SK-N-SH treated with all-trans-retinoic acid at 6 μM for 48 hours (cell line): ENCODE results near the gene BCR.

ENCODE experiments used
- ATAC-seq: fragments of 200-7000 bp; cut with Tn5 transposase; 3 replicates; pipeline ENCODE4 v1.9.1; 2020; ENCODE audit warnings: mild to moderate bottlenecking, moderate library complexity
- ARNTL ChIP-seq: fragments of 450-650 bp; formaldehyde crosslinking; IDR thresholded peaks from 2 replicates; pipeline ENCODE4 v1.5.0; 2020; ENCODE audit warnings: low read depth, mild to moderate bottlenecking, moderate library complexity, borderline replicate concordance
- BACH2 ChIP-seq: fragments of 250-450 bp; sonication (Bioruptor Pico); IDR thresholded peaks from 2 replicates; pipeline ENCODE4 v1.9.0; 2021; ENCODE audit warnings: mild to moderate bottlenecking, borderline replicate concordance
- CSDC2 ChIP-seq: fragments of 250-450 bp; sonication (Bioruptor Pico); IDR thresholded peaks from 2 replicates; pipeline ENCODE4 v1.5.0; 2020; ENCODE audit warnings: mild to moderate bottlenecking, moderate library complexity
- ESRRG ChIP-seq: fragments of 250-450 bp; sonication (Bioruptor Pico); IDR thresholded peaks from 2 replicates; pipeline ENCODE4 v1.6.1; 2021; ENCODE audit warnings: mild to moderate bottlenecking
- GLIS3 ChIP-seq: fragments of 250-450 bp; sonication (Bioruptor Pico); IDR thresholded peaks from 2 replicates; pipeline ENCODE4 v1.5.0; 2020; ENCODE audit warnings: mild to moderate bottlenecking, moderate library complexity
- ISL1 ChIP-seq: fragments of 250-450 bp; sonication (Bioruptor Pico); IDR thresholded peaks from 2 replicates; pipeline ENCODE4 v2.1.2; 2022; ENCODE audit warnings: mild to moderate bottlenecking, moderate library complexity
- OSR1 ChIP-seq: fragments of 250-450 bp; sonication (Bioruptor Pico); IDR thresholded peaks from 2 replicates; pipeline ENCODE4 v1.8.0; 2022; ENCODE audit warnings: moderate library complexity, mild to moderate bottlenecking, inconsistent platforms
- PPARA ChIP-seq: fragments of 250-450 bp; sonication (Bioruptor Pico); IDR thresholded peaks from 2 replicates; pipeline ENCODE4 v1.5.0; 2020; ENCODE audit warnings: mild to moderate bottlenecking, borderline replicate concordance
- RARB ChIP-seq: fragments of 250-450 bp; sonication (Bioruptor Pico); IDR thresholded peaks from 2 replicates; pipeline ENCODE4 v1.8.0; 2021; ENCODE audit warnings: mild to moderate bottlenecking, moderate library complexity
- TOX ChIP-seq: fragments of 250-450 bp; sonication (Bioruptor Pico); IDR thresholded peaks from 2 replicates; pipeline ENCODE4 v1.8.0; 2021; ENCODE audit warnings: mild to moderate bottlenecking, moderate library complexity, borderline replicate concordance
- ZC3H10 ChIP-seq: fragments of 250-450 bp; sonication (Bioruptor Pico); IDR thresholded peaks from 2 replicates; pipeline ENCODE4 v1.5.1; 2021; ENCODE audit warnings: mild to moderate bottlenecking, moderate library complexity
- ZFP3 ChIP-seq: fragments of 250-450 bp; sonication (Bioruptor Pico); IDR thresholded peaks from 2 replicates; pipeline ENCODE4 v1.5.0; 2020; ENCODE audit warnings: mild to moderate bottlenecking, moderate library complexity
- ZFP30 ChIP-seq: fragments of 450-650 bp; formaldehyde crosslinking; IDR thresholded peaks from 2 replicates; pipeline ENCODE4 v1.5.0; 2022; ENCODE audit warnings: mild to moderate bottlenecking, moderate library complexity
- ZNF565 ChIP-seq: fragments of 450-650 bp; formaldehyde crosslinking; conservative IDR thresholded peaks from 2 replicates; pipeline ENCODE4 v1.5.0; 2020; ENCODE audit warnings: low read depth, mild to moderate bottlenecking, moderate library complexity
- ZNF70 ChIP-seq: fragments of 450-650 bp; formaldehyde crosslinking; IDR thresholded peaks from 2 replicates; pipeline ENCODE4 v1.5.0; 2020; ENCODE audit warnings: mild to moderate bottlenecking, moderate library complexity
- ZNF8 ChIP-seq: fragments of 450-650 bp; formaldehyde crosslinking; IDR thresholded peaks from 2 replicates; pipeline ENCODE4 v1.5.0; 2020; ENCODE audit warnings: mild to moderate bottlenecking, moderate library complexity
- TF ChIP-seq, protein P1 (sequence below): fragments of 250-450 bp; sonication (Bioruptor Pico); IDR thresholded peaks from 2 replicates; pipeline ENCODE4 v1.5.0; 2020; ENCODE audit warnings: mild to moderate bottlenecking, moderate library complexity
- TF ChIP-seq, protein P2 (sequence below): fragments of 250-450 bp; sonication (Bioruptor Pico); IDR thresholded peaks from 2 replicates; pipeline ENCODE4 v1.8.0; 2021; ENCODE audit warnings: low read depth, mild to moderate bottlenecking, moderate library complexity, borderline replicate concordance
- TF ChIP-seq, protein P3 (sequence below): fragments of 250-450 bp; sonication (Bioruptor Pico); IDR thresholded peaks from 2 replicates; pipeline ENCODE4 v1.8.0; 2020; ENCODE audit warnings: mild to moderate bottlenecking, moderate library complexity, borderline replicate concordance
- TF ChIP-seq, protein P4 (sequence below): fragments of 250-450 bp; sonication (Bioruptor Pico); IDR thresholded peaks from 2 replicates; pipeline ENCODE4 v1.5.1; 2020; ENCODE audit warnings: low read depth, mild to moderate bottlenecking, moderate library complexity

BCR gene

DNA sequence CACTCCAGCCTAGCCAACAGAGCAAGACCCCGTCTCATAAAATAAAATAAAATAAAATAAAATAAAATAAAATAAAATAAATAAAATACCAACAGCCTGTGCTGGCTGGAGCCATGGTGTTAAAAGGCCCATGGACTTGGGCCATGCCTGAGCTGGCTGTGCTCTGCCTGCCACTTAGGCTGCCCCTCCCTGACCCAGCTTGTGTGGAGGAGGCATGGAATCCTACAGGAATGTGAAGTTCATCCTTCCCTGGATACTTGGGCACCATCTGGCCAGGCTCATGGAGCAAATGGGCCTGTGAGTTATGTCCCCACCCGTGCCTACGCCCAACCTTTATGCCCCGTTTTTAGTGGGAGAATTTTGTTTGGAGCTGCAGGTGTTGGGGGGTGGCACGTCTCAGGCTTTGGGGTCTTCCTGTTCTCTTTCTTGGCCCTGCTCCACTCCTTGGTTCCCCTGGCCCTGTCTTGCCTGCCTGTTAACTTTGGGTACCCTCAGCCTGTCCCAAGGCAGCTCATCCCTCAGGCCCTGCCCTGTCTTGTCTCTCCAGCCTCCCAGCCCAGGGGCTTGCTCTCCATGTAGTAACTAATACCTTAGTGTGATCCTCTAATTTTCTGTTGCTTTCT is 51.3 kb downstream of the BCR start:
- no peak for TF ChIP-seq ARNTL (CRISPR knock-in tag)
- TF ChIP-seq GLIS3 (CRISPR knock-in tag), result no peak
- TF ChIP-seq ZFP3, result no peak
- TF ChIP-seq, protein P1, sequence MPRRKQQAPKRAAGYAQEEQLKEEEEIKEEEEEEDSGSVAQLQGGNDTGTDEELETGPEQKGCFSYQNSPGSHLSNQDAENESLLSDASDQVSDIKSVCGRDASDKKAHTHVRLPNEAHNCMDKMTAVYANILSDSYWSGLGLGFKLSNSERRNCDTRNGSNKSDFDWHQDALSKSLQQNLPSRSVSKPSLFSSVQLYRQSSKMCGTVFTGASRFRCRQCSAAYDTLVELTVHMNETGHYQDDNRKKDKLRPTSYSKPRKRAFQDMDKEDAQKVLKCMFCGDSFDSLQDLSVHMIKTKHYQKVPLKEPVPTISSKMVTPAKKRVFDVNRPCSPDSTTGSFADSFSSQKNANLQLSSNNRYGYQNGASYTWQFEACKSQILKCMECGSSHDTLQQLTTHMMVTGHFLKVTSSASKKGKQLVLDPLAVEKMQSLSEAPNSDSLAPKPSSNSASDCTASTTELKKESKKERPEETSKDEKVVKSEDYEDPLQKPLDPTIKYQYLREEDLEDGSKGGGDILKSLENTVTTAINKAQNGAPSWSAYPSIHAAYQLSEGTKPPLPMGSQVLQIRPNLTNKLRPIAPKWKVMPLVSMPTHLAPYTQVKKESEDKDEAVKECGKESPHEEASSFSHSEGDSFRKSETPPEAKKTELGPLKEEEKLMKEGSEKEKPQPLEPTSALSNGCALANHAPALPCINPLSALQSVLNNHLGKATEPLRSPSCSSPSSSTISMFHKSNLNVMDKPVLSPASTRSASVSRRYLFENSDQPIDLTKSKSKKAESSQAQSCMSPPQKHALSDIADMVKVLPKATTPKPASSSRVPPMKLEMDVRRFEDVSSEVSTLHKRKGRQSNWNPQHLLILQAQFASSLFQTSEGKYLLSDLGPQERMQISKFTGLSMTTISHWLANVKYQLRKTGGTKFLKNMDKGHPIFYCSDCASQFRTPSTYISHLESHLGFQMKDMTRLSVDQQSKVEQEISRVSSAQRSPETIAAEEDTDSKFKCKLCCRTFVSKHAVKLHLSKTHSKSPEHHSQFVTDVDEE (CRISPR knock-in tag), result no peak
- no peak for TF ChIP-seq OSR1 (CRISPR knock-in tag)
- TF ChIP-seq PPARA (CRISPR knock-in tag), result no peak
- no peak for TF ChIP-seq ZNF8 (CRISPR knock-in tag)
- TF ChIP-seq, protein P2, sequence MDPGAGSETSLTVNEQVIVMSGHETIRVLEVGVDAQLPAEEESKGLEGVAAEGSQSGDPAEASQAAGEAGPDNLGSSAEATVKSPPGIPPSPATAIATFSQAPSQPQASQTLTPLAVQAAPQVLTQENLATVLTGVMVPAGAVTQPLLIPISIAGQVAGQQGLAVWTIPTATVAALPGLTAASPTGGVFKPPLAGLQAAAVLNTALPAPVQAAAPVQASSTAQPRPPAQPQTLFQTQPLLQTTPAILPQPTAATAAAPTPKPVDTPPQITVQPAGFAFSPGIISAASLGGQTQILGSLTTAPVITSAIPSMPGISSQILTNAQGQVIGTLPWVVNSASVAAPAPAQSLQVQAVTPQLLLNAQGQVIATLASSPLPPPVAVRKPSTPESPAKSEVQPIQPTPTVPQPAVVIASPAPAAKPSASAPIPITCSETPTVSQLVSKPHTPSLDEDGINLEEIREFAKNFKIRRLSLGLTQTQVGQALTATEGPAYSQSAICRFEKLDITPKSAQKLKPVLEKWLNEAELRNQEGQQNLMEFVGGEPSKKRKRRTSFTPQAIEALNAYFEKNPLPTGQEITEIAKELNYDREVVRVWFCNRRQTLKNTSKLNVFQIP (CRISPR knock-in tag), result no peak
- no peak for TF ChIP-seq BACH2
- no peak for TF ChIP-seq RARB (CRISPR knock-in tag)
- TF ChIP-seq, protein P3, sequence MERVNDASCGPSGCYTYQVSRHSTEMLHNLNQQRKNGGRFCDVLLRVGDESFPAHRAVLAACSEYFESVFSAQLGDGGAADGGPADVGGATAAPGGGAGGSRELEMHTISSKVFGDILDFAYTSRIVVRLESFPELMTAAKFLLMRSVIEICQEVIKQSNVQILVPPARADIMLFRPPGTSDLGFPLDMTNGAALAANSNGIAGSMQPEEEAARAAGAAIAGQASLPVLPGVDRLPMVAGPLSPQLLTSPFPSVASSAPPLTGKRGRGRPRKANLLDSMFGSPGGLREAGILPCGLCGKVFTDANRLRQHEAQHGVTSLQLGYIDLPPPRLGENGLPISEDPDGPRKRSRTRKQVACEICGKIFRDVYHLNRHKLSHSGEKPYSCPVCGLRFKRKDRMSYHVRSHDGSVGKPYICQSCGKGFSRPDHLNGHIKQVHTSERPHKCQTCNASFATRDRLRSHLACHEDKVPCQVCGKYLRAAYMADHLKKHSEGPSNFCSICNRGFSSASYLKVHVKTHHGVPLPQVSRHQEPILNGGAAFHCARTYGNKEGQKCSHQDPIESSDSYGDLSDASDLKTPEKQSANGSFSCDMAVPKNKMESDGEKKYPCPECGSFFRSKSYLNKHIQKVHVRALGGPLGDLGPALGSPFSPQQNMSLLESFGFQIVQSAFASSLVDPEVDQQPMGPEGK, result no peak
- TF ChIP-seq ZNF565 (CRISPR knock-in tag), result no peak
- peak; percentile 26; the same call in 1 of the 3 replicates for ATAC-seq

DNA sequence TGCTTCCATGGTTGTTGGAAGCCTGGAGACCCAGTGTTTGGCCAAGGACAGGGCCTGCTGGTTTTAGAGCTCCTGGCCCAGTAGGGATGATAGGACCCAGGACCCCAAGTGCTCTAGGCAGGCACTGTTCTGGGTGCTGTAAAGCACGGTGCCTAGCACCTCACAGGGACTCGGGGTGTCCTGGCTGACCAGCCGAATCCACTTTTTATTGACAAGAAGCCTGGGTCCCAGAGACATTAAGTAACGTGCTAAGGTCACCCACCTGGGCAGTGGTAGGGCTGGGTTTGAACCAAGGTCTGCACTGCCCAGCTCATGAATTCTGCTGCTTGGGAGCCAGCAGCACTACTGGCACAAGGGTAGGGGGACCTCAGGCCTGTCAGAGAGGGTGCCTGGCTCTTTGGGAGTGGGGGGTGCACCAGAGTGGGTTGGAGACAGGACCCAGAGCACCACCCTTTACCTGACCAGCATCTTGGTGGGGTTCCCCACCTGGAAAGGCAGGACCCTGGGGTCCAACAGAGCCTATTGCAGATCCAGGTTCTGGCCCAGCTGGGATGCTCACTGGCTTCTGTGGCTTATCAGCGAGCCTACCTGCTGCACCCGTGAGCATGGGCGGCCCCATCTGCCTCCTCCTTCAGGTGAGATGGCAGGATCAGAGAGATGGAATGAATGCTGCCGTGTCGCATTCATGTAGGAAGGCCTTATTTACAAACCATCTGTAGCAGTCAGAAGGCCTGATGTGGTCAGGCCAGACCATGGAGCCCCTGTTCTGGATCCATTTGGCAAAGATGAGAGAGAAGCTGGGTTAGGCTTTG is 52.0 kb downstream of the BCR start:
- ATAC-seq, result no peak
- no peak for TF ChIP-seq TOX
- no peak for TF ChIP-seq ZNF565 (CRISPR knock-in tag)
- TF ChIP-seq GLIS3 (CRISPR knock-in tag), result no peak
- no peak for TF ChIP-seq ESRRG (CRISPR knock-in tag)
- TF ChIP-seq RARB (CRISPR knock-in tag), result no peak
- no peak for TF ChIP-seq ISL1 (CRISPR knock-in tag)
- TF ChIP-seq, protein P2 (CRISPR knock-in tag), result no peak
- TF ChIP-seq ZFP3, result no peak
- TF ChIP-seq, protein P3, result no peak
- no peak for TF ChIP-seq BACH2
- TF ChIP-seq, protein P4, sequence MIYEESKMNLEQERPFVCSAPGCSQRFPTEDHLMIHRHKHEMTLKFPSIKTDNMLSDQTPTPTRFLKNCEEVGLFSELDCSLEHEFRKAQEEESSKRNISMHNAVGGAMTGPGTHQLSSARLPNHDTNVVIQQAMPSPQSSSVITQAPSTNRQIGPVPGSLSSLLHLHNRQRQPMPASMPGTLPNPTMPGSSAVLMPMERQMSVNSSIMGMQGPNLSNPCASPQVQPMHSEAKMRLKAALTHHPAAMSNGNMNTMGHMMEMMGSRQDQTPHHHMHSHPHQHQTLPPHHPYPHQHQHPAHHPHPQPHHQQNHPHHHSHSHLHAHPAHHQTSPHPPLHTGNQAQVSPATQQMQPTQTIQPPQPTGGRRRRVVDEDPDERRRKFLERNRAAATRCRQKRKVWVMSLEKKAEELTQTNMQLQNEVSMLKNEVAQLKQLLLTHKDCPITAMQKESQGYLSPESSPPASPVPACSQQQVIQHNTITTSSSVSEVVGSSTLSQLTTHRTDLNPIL, result no peak

DNA sequence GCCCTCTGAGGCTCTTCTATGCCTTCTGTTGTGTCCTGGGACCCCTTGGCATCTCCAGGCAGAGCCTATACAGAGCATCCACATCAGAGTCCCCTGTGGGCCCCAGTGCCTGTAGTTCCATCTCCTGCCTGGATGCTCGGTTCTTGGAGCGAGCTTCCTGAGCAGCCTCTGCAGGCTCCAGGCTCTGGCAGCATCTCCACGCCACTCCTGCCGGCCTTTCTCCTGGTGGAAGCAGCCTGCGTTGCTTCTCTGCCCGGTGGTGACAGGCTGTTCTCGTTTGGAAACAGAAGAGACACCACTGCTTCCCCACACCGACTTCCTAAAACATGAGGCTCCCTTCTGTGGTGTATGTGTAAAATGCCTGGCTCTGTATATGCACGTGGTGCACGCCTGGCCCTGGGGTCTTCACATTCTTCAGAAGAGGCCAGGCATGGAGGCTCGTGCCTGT is 52.8 kb downstream of the BCR start:
- ATAC-seq, result peak; percentile 52
- TF ChIP-seq ZC3H10 (no peak), CSDC2 (no peak), ZFP30 (CRISPR knock-in tag) (no peak), ZNF70 (CRISPR knock-in tag) (no peak), ZNF8 (CRISPR knock-in tag) (no peak), PPARA (CRISPR knock-in tag) (no peak)
- TF ChIP-seq, protein P1 (CRISPR knock-in tag), result no peak
- TF ChIP-seq, protein P4, result no peak
